GM23338 (cell line): Measurements from ENCODE around the gene FCRL6. TPM values are rescaled to one million over a fixed set of nuclear protein-coding genes. Genes with fewer than 3 reads are reported as not detected.

Experiments used
- ATAC-seq: fragments of 200-7000 bp; cut with Tn5 transposase; 3 replicates; pipeline ENCODE4 v1.9.1; 2020
- DNase-seq: peaks from one replicate; pipeline ENCODE4 v3.0.0-alpha.2; 2015; ENCODE audit warnings: low spot score
- H2AFZ ChIP-seq: fragments of 200-600 bp; sonication (generic); 2 replicates; pipeline ENCODE4 v1.8.0; 2016; ENCODE audit warnings: antibody characterized with exemption, mild to moderate bottlenecking, moderate library complexity
- H3F3A ChIP-seq: fragments of 200-600 bp; sonication (generic); replicated peaks from 2 replicates; pipeline ENCODE4 v1.8.0; 2017; ENCODE audit warnings: antibody characterized with exemption, mixed run types, low read depth
- H3K27ac ChIP-seq: fragments of 200-600 bp; sonication (generic); 2 replicates; pipeline ENCODE4 v1.6.1; 2016; ENCODE audit warnings: low read depth
- H3K27me3 ChIP-seq: fragments of 200-600 bp; sonication (generic); 2 replicates; pipeline ENCODE4 v1.8.0; 2016; ENCODE audit warnings: mild to moderate bottlenecking, mixed run types, moderate library complexity; ENCODE audit not compliant: insufficient read depth
- H3K36me3 ChIP-seq: fragments of 200-600 bp; sonication (generic); 2 replicates; pipeline ENCODE4 v1.8.0; 2016; ENCODE audit warnings: mild to moderate bottlenecking; ENCODE audit not compliant: insufficient read depth
- H3K4me1 ChIP-seq: fragments of 200-600 bp; sonication (generic); 2 replicates; pipeline ENCODE4 v1.8.0; 2016; ENCODE audit warnings: mild to moderate bottlenecking, moderate library complexity; ENCODE audit not compliant: insufficient read depth
- H3K4me2 ChIP-seq: fragments of 200-600 bp; sonication (generic); 2 replicates; pipeline ENCODE4 v1.7.1; 2017; ENCODE audit warnings: mixed run types
- H3K4me3 ChIP-seq: fragments of 200-600 bp; sonication (generic); 2 replicates; pipeline ENCODE4 v1.6.1; 2016; ENCODE audit warnings: mixed run types
- H3K79me2 ChIP-seq: fragments of 200-600 bp; sonication (generic); replicated peaks from 2 replicates; pipeline ENCODE4 v1.8.0; 2017; ENCODE audit warnings: mild to moderate bottlenecking; ENCODE audit not compliant: insufficient read depth
- H3K9me2 ChIP-seq: fragments of 200-600 bp; sonication (generic); 2 replicates; pipeline ENCODE4 v1.8.0; 2017; ENCODE audit not compliant: insufficient read depth
- H4K20me1 ChIP-seq: fragments of 200-600 bp; sonication (generic); replicated peaks from 2 replicates; pipeline ENCODE4 v1.8.0; 2017; ENCODE audit warnings: mild to moderate bottlenecking; ENCODE audit not compliant: insufficient read depth
- H3K27ac Mint-ChIP-seq: 2 replicates; pipeline ENCODE4 v1.8.0; 2020; ENCODE audit warnings: inconsistent platforms, mild to moderate bottlenecking, moderate library complexity, mixed read lengths
- H3K27me3 Mint-ChIP-seq: 3 replicates; pipeline ENCODE4 v1.8.0; 2022; ENCODE audit warnings: low read depth, mild to moderate bottlenecking, moderate library complexity, mixed read lengths, inconsistent platforms; ENCODE audit not compliant: insufficient read depth, poor library complexity
- H3K36me3 Mint-ChIP-seq: 3 replicates; pipeline ENCODE4 v1.8.0; 2021; ENCODE audit warnings: low read depth, mild to moderate bottlenecking, inconsistent platforms, moderate library complexity, mixed read lengths
- H3K4me1 Mint-ChIP-seq: 3 replicates; pipeline ENCODE4 v1.8.0; 2020; ENCODE audit warnings: mild to moderate bottlenecking, inconsistent platforms, mixed read lengths
- H3K4me3 Mint-ChIP-seq: 3 replicates; pipeline ENCODE4 v1.8.0; 2021; ENCODE audit warnings: moderate library complexity, mild to moderate bottlenecking, inconsistent platforms, mixed read lengths
- H3K9me3 Mint-ChIP-seq: 3 replicates; pipeline ENCODE4 v1.8.0; 2020; ENCODE audit warnings: moderate library complexity, mild to moderate bottlenecking, inconsistent platforms, mixed read lengths
- CREB1 ChIP-seq: fragments of 250-450 bp; sonication (Bioruptor Pico); IDR thresholded peaks from 2 replicates; pipeline ENCODE4 v1.5.0; 2020; ENCODE audit warnings: low read depth, mild to moderate bottlenecking, moderate library complexity
- EZH2 ChIP-seq: fragments of 200-600 bp; sonication (generic); IDR thresholded peaks from one replicate; pipeline ENCODE4 v1.8.0; 2017; ENCODE audit warnings: antibody characterized with exemption, mild to moderate bottlenecking, low read depth; ENCODE audit not compliant: unreplicated experiment
- EZH2phosphoT487 ChIP-seq: fragments of 200-600 bp; sonication (generic); IDR thresholded peaks from one replicate; pipeline ENCODE4 v1.8.1; 2018; ENCODE audit warnings: antibody characterized with exemption; ENCODE audit not compliant: unreplicated experiment
- JUNB ChIP-seq: IDR thresholded peaks from one replicate; pipeline ENCODE4 v1.6.1; 2016; ENCODE audit warnings: antibody characterized with exemption; ENCODE audit not compliant: unreplicated experiment
- NANOG ChIP-seq: IDR thresholded peaks from 2 replicates; pipeline ENCODE4 v1.6.1; 2016; ENCODE audit warnings: antibody characterized with exemption, borderline replicate concordance
- POLR2AphosphoS5 ChIP-seq: IDR thresholded peaks from 2 replicates; pipeline ENCODE4 v1.6.1; 2016; ENCODE audit warnings: antibody characterized with exemption, low read depth
- STAT1 ChIP-seq: IDR thresholded peaks from one replicate; pipeline ENCODE4 v1.6.1; 2016; ENCODE audit warnings: antibody characterized with exemption; ENCODE audit not compliant: unreplicated experiment
- ZNF114 ChIP-seq: fragments of 250-450 bp; sonication (Bioruptor Pico); IDR thresholded peaks from 2 replicates; pipeline ENCODE4 v1.5.0; 2020; ENCODE audit warnings: mild to moderate bottlenecking, moderate library complexity
- ZNF331 ChIP-seq: fragments of 250-450 bp; sonication (Bioruptor Pico); IDR thresholded peaks from 2 replicates; pipeline ENCODE4 v1.5.0; 2020; ENCODE audit warnings: low read depth, mild to moderate bottlenecking, moderate library complexity
- polyA plus RNA-seq: library from polyadenylated mRNA; unstranded; fragments of >200 nt; fragmentation: Nextera tagmentation; extraction: Ambion mirVana; gene quantifications from 2 replicates; pipeline ENCODE4 v1.2.1, GENCODE V29; 2016
- total RNA-seq: library from RNA; depleted of rRNA; stranded (reverse); fragments of >200 nt; shearing (Covaris generic); gene quantifications from 2 replicates; pipeline ENCODE4 v1.2.3, GENCODE V29; 2014
- TF ChIP-seq, protein P1 (sequence below): fragments of 250-450 bp; sonication (Bioruptor Pico); IDR thresholded peaks from 2 replicates; pipeline ENCODE4 v1.5.0; 2020; ENCODE audit warnings: mild to moderate bottlenecking, moderate library complexity
- TF ChIP-seq, protein P2 (sequence below): IDR thresholded peaks from 2 replicates; pipeline ENCODE4 v1.6.1; 2016; ENCODE audit warnings: antibody characterized with exemption
- TF ChIP-seq, protein P3 (sequence below): IDR thresholded peaks from one replicate; pipeline ENCODE4 v1.6.1; 2018; ENCODE audit warnings: antibody characterized with exemption; ENCODE audit not compliant: unreplicated experiment

Gene FCRL6
- total and polyA plus RNA-seq, 2 experiments from 2014 or later, result not detected

DNA sequence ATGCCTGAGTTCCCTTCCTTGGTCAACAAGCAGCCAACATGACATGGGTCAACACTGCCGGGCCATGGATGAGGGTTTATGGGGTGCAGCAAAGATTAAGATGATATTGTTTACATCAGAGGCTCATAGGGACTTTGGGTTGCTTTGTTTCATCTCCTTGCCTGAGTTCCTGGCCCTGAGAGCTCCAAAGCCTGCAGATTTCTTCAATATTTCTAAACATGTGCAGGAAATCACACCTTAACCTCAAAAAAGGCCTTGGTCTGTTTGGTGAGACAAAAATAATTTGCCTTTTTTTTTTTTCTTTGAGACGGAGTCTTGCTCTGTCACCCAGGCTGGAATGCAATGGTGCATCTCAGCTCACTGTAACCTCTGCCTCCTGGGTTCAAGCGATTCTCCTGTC, 25.4 kb downstream of the FCRL6 start:
- Histone ChIP-seq H3K4me1 (no peaks in the 10 kb centered on the region; the same call in 1 of the 2 replicates), H4K20me1 (no peaks in the 10 kb centered on the region), H3K36me3 (no peaks in the 10 kb centered on the region), H3K27ac (no peak overlapping the region), H2AFZ (no peak overlapping the region), H3K27me3 (no peaks in the 10 kb centered on the region), H3K9me2 (no peaks in the 10 kb centered on the region), H3K79me2 (no peaks in the 10 kb centered on the region), H3F3A (no peaks in the 10 kb centered on the region), H3K4me3 (no peak overlapping the region), H3K4me2 (no peak overlapping the region)
- peaks cover 14% of the 10 kb centered on the region for H3K4me1 Mint-ChIP-seq
- ATAC-seq, result no peak
- no peak overlapping the region for H3K4me3 Mint-ChIP-seq
- H3K9me3 Mint-ChIP-seq, result no peaks in the 10 kb centered on the region; the same call in 1 of the 3 replicates
- DNase-seq, result no peak
- TF ChIP-seq STAT1 (no peak), ZNF114 (CRISPR knock-in tag) (no peak), NANOG (no peak), ZNF331 (no peak)
- H3K27me3 Mint-ChIP-seq, result peaks cover 6% of the 10 kb centered on the region
- no peak overlapping the region for H3K27ac Mint-ChIP-seq
- H3K36me3 Mint-ChIP-seq, result no peaks in the 10 kb centered on the region

DNA sequence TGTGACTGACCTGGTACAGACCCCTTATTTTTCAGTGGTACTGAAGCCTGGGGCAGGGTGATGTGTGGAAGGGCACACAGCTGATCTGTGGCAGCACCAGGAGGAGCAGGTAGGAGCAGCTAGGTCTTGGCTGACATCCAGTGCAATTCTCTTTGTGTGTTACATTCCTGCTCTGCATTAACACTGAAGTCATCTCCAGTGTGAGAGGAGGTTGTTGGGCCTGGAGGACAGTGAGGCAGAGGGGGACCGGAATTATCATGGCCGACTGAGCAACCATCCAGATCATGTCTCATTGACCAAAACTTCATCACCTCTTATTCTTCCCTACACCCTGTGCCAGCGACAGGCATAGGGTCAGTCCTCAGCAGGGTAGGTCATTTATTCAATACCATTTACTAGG, 26.0 kb downstream of the FCRL6 start:
- Histone ChIP-seq H3K36me3 (no peaks in the 10 kb centered on the region), H3K27me3 (no peaks in the 10 kb centered on the region), H3K27ac (no peak overlapping the region), H3K9me2 (no peaks in the 10 kb centered on the region), H2AFZ (no peak overlapping the region), H3K4me3 (no peak overlapping the region), H3F3A (no peaks in the 10 kb centered on the region), H3K4me1 (no peaks in the 10 kb centered on the region; the same call in 1 of the 2 replicates), H4K20me1 (no peaks in the 10 kb centered on the region), H3K4me2 (no peak overlapping the region), H3K79me2 (no peaks in the 10 kb centered on the region)
- no peak overlapping the region for H3K27ac Mint-ChIP-seq
- no peaks in the 10 kb centered on the region; the same call in 1 of the 3 replicates for H3K9me3 Mint-ChIP-seq
- H3K27me3 Mint-ChIP-seq, result peaks cover 6% of the 10 kb centered on the region
- no peak for ATAC-seq
- TF ChIP-seq, protein P1, sequence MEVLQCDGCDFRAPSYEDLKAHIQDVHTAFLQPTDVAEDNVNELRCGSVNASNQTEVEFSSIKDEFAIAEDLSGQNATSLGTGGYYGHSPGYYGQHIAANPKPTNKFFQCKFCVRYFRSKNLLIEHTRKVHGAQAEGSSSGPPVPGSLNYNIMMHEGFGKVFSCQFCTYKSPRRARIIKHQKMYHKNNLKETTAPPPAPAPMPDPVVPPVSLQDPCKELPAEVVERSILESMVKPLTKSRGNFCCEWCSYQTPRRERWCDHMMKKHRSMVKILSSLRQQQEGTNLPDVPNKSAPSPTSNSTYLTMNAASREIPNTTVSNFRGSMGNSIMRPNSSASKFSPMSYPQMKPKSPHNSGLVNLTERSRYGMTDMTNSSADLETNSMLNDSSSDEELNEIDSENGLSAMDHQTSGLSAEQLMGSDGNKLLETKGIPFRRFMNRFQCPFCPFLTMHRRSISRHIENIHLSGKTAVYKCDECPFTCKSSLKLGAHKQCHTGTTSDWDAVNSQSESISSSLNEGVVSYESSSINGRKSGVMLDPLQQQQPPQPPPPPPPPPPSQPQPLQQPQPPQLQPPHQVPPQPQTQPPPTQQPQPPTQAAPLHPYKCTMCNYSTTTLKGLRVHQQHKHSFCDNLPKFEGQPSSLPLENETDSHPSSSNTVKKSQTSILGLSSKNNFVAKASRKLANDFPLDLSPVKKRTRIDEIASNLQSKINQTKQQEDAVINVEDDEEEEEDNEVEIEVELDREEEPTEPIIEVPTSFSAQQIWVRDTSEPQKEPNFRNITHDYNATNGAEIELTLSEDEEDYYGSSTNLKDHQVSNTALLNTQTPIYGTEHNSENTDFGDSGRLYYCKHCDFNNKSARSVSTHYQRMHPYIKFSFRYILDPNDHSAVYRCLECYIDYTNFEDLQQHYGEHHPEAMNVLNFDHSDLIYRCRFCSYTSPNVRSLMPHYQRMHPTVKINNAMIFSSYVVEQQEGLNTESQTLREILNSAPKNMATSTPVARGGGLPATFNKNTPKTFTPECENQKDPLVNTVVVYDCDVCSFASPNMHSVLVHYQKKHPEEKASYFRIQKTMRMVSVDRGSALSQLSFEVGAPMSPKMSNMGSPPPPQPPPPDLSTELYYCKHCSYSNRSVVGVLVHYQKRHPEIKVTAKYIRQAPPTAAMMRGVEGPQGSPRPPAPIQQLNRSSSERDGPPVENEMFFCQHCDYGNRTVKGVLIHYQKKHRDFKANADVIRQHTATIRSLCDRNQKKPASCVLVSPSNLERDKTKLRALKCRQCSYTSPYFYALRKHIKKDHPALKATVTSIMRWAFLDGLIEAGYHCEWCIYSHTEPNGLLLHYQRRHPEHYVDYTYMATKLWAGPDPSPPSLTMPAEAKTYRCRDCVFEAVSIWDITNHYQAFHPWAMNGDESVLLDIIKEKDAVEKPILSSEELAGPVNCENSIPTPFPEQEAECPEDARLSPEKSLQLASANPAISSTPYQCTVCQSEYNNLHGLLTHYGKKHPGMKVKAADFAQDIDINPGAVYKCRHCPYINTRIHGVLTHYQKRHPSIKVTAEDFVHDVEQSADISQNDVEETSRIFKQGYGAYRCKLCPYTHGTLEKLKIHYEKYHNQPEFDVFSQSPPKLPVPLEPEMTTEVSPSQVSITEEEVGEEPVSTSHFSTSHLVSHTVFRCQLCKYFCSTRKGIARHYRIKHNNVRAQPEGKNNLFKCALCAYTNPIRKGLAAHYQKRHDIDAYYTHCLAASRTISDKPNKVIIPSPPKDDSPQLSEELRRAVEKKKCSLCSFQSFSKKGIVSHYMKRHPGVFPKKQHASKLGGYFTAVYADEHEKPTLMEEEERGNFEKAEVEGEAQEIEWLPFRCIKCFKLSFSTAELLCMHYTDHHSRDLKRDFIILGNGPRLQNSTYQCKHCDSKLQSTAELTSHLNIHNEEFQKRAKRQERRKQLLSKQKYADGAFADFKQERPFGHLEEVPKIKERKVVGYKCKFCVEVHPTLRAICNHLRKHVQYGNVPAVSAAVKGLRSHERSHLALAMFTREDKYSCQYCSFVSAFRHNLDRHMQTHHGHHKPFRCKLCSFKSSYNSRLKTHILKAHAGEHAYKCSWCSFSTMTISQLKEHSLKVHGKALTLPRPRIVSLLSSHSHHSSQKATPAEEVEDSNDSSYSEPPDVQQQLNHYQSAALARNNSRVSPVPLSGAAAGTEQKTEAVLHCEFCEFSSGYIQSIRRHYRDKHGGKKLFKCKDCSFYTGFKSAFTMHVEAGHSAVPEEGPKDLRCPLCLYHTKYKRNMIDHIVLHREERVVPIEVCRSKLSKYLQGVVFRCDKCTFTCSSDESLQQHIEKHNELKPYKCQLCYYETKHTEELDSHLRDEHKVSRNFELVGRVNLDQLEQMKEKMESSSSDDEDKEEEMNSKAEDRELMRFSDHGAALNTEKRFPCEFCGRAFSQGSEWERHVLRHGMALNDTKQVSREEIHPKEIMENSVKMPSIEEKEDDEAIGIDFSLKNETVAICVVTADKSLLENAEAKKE (CRISPR knock-in tag), result no peak
- TF ChIP-seq JUNB, result no peak
- TF ChIP-seq ZNF331, result no peak
- TF ChIP-seq STAT1, result no peak
- no peak for TF ChIP-seq ZNF114 (CRISPR knock-in tag)
- TF ChIP-seq EZH2, result no peak
- TF ChIP-seq, protein P2, sequence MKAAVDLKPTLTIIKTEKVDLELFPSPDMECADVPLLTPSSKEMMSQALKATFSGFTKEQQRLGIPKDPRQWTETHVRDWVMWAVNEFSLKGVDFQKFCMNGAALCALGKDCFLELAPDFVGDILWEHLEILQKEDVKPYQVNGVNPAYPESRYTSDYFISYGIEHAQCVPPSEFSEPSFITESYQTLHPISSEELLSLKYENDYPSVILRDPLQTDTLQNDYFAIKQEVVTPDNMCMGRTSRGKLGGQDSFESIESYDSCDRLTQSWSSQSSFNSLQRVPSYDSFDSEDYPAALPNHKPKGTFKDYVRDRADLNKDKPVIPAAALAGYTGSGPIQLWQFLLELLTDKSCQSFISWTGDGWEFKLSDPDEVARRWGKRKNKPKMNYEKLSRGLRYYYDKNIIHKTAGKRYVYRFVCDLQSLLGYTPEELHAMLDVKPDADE, result no peak
- no peak for TF ChIP-seq POLR2AphosphoS5
- TF ChIP-seq EZH2phosphoT487, result no peak
- TF ChIP-seq, protein P3, sequence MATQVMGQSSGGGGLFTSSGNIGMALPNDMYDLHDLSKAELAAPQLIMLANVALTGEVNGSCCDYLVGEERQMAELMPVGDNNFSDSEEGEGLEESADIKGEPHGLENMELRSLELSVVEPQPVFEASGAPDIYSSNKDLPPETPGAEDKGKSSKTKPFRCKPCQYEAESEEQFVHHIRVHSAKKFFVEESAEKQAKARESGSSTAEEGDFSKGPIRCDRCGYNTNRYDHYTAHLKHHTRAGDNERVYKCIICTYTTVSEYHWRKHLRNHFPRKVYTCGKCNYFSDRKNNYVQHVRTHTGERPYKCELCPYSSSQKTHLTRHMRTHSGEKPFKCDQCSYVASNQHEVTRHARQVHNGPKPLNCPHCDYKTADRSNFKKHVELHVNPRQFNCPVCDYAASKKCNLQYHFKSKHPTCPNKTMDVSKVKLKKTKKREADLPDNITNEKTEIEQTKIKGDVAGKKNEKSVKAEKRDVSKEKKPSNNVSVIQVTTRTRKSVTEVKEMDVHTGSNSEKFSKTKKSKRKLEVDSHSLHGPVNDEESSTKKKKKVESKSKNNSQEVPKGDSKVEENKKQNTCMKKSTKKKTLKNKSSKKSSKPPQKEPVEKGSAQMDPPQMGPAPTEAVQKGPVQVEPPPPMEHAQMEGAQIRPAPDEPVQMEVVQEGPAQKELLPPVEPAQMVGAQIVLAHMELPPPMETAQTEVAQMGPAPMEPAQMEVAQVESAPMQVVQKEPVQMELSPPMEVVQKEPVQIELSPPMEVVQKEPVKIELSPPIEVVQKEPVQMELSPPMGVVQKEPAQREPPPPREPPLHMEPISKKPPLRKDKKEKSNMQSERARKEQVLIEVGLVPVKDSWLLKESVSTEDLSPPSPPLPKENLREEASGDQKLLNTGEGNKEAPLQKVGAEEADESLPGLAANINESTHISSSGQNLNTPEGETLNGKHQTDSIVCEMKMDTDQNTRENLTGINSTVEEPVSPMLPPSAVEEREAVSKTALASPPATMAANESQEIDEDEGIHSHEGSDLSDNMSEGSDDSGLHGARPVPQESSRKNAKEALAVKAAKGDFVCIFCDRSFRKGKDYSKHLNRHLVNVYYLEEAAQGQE, result no peak
- TF ChIP-seq CREB1 (CRISPR knock-in tag), result no peak
- no peak for DNase-seq
- peaks cover 14% of the 10 kb centered on the region for H3K4me1 Mint-ChIP-seq
- no peak overlapping the region for H3K4me3 Mint-ChIP-seq
- no peaks in the 10 kb centered on the region for H3K36me3 Mint-ChIP-seq
